H1 (cell line): ENCODE results near the gene CNNM4. TPM values are rescaled to one million over a fixed set of nuclear protein-coding genes. Genes with fewer than 3 reads are reported as not detected.

ENCODE experiments used
- CBX8 ChIP-seq: fragments of 300-800, 300-1000 bp; sonication (generic); IDR thresholded peaks from 2 replicates; pipeline ENCODE4 v1.7.1; 2016; ENCODE audit warnings: low read depth, low read length, borderline replicate concordance
- GABPA ChIP-seq: IDR thresholded peaks from 2 replicates; pipeline ENCODE4 v1.6.1; 2011; ENCODE audit warnings: mild to moderate bottlenecking, low read length, moderate library complexity, borderline replicate concordance; ENCODE audit not compliant: insufficient read depth
- GTF2F1 ChIP-seq: IDR thresholded peaks from 2 replicates; pipeline ENCODE4 v1.6.1; 2012; ENCODE audit warnings: low read depth, low read length, improper control_type of control experiment, borderline replicate concordance
- MAFK ChIP-seq: IDR thresholded peaks from 2 replicates; pipeline ENCODE4 v1.6.1; 2012; ENCODE audit warnings: low read depth, mild to moderate bottlenecking, improper control_type of control experiment, low read length
- RNF2 ChIP-seq: fragments of 200-900, 300-1000 bp; sonication (generic); IDR thresholded peaks from 2 replicates; pipeline ENCODE4 v1.7.1; 2016; ENCODE audit warnings: borderline replicate concordance, low read depth, mild to moderate bottlenecking, antibody characterized with exemption, low read length; ENCODE audit not compliant: poor library complexity, severe bottlenecking; ENCODE audit errors: missing control alignments
- YY1 ChIP-seq: IDR thresholded peaks from 2 replicates; pipeline ENCODE4 v1.6.1; 2011; ENCODE audit warnings: low read depth, mild to moderate bottlenecking, low read length
- polyA plus RNA-seq, 7 experiments: library from polyadenylated mRNA; depleted of rRNA in 3 of 7; stranded (reverse) in 5 of 7; unstranded in 2 of 7; fragments of >200 nt in 5 of 7; fragments of 200-250 nt in 2 of 7; gene quantifications; 1 replicate in 5 of 7; 2 replicates in 1 of 7; 4 replicates in 1 of 7; pipeline versions ENCODE4 v1.2.1 to v1.2.3, GENCODE V29; 2011 to 2013; ENCODE audit warnings: missing spikeins in 2 of 7, mixed read lengths in 2 of 7
- total RNA-seq: library from RNA; stranded (reverse); fragmentation: NEBNext Ultra II Directional; extraction: Animal tissue kit (Norgen Biotek cat#: 25700); gene quantifications from 2 replicates; pipeline ENCODE4 v1.2.1, GENCODE V29; 2021

The CNNM4 gene
- total and polyA plus RNA-seq, 2 of the 8 experiments (the other 6 are each of a cell fraction or from before 2014, with no cell fraction given) = 10.3 to 11.0 TPM

GRCh38 chr2:96819128-96819875 is 58.6 kb downstream of the CNNM4 start (continued):
- TF ChIP-seq MAFK (no peak), GTF2F1 (no peak), GABPA (no peak), CBX8 (no peak), YY1 (no peak), RNF2 (no peak)
